Cerebellar nuclear complex (tissue), 1 donor: Measurements from ENCODE around the gene RNF2.
"Not testable (repeated sequence)": the region's sequence is repeated elsewhere in the genome, so short reads cannot be mapped to it uniquely, and the experiment has no call there.

Source experiments
- DNase-seq, 2 experiments: peaks; one replicate each; lab custom pipeline; 2025; lab: John Stamatoyannopoulos, UW

Gene RNF2

DNA sequence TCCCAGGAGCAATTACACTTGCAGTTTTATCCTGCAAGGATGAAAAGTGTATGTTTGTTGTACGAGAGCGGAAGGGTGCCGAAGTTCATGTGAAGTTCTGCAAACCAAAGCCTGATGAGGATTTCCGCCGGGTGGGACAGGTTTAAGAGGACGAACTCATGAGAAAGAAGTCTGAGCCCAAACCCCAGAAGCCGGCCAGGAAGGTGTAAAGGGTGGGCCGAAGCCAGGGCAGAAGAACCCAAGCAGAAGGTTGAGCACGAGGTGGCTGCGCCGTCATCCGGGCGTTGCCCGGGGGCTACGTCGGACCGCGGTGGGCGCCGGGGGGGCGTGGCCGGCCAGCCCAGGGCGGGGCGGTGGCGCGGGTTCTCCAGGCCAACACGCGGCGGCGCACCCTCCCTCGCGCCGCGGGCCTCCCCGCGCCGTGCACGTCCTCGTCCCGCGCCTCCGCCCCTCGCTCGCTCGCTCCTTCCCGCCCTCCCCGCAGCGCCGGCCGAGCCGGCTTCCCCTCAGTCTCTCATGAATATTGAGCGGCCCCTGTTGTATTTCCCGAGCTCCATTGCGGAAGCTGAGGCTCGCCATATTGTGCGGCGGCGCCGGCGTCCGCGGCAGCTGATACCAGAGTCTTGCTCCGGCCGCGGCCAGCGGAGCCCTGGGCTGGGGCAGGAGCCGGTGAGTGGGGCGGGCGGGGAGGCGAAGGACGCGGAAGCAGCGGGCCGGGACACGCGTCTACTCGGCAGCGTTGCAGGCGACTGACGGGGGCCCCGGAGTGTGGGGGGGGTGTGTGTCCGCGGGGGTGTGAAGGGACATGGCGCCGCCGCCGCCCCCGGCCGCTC, at the start of gene RNF2:
Gene RNF2 (plus strand): TSS at position 578 of the 833 bp plus-strand sequence. CDS start 41,996 bp downstream, outside the sequence.
- DNase-seq, result peak in 1 of 2 experiments; percentile 44

DNA sequence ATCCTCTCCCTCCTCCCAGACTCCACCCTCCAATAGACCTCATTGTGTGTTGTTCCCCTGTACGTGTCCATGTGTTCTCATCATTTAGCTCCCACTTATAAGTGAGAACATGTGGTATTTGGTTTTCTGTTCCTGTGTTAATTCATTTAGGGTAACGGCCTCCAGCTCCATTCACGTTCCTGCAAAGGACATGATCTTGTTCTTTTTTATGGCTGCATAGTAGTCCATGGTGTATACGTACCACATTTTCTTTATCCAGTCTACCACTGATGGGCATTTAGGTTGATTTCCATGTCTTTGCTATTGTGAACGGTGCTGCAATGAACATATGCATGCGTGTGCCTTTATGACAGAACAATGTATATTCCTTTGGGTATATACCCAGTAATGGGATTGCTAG, 45.4 kb upstream of the RNF2 start:
- DNase-seq, result not testable (repeated sequence)

DNA sequence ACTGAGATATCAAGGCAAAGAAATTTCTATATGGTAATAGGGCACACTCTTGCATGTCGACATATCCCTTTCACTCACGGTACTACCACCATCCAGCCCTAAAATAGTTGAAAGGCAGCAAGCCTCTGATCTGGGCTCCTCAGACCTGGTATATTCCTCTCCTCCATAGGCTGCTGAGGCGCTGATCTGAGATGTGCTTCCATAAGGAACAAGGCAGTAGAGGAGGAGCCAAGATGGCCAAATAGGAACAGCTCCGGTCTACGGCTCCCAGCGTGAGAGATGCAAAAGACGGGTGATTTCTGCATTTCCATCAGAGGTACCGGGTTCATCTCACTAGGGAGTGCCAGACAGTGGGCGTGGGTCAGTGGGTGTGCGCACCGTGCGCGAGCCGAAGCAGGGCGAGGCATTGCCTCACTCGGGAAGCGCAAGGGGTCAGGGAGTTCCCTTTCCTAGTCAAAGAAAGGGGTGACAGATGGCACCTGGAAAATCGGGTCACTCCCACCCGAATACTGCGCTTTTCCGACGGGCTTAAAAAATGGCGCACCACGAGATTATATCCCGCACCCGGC, 44.0 kb upstream of the RNF2 start:
- not testable (repeated sequence) for DNase-seq

DNA sequence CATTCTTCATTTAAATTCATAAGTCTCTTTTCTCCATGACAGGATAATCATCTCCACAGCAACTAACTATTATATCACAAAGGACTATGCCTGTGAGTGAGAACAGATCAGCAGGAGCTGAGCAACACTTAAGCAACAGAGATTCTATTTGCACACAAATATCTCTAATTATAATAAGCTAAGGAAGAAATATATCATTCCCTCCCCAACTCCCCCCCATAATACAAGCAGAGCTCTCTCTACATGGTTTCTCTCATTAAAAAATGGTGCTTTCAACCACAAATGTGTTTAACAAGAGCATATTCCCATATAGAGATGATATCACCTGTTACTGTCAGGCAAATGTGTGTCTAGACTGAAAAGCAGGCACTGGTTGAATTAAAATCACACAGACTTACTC, 36.5 kb upstream of the RNF2 start:
- no peak for DNase-seq

DNA sequence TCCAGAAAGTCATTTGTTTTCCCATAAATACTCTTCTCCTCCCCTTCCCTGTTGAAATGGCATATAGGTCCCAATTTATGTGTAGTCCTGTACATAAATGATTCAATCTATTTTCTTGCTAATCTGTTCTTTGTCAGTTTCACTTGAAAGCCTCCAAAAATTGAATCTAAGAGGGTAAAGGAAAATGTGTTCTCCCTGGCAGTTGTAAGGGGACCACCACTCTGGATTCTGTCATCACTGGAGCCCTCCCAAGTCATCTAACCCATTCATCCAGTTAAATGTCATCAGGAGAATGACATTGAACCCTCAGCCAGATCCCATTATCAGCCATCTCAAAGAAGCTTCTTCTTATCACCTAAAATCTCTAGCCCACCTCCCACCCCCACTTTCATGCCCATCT, 35.0 kb upstream of the RNF2 start:
- DNase-seq, result no peak

DNA sequence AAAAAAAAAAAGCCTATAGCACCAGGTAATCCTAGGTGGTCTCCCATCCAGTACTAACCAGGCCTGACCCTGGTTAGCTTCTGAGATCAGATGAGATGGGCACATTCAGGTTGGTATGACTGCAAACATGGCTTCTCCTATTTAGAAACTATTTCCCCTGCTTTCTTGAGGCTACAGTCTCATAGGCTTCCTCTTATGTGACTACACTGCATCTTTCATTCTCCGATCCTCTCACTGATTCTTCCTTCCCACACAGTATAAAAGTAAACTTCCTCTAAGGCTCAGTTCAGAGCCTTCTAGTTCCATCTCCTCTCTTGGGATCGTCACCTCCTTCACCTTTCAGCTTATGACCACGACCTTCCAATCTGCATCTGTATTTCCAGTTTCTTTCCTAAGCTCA, 30.4 kb upstream of the RNF2 start:
- DNase-seq, result no peak

DNA sequence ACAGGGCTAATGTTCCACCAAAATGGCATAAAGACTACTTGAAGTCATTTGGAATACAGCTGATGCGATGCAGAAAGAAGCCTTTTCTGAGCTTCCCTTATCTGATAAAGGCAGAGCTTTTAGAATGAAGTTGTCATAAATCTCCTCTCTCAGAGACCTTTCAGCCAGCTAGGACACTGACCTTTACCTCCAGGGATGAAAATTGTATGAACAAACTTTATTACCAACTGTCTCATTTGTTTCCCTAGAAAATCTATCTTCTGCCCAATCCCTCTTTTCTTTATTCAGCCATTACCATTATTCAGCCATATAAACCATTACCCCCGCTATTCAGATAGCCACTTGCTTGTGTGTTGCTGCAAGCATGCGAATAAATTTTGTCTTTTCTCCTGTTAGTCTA, 29.7 kb upstream of the RNF2 start:
- DNase-seq, result no peak

DNA sequence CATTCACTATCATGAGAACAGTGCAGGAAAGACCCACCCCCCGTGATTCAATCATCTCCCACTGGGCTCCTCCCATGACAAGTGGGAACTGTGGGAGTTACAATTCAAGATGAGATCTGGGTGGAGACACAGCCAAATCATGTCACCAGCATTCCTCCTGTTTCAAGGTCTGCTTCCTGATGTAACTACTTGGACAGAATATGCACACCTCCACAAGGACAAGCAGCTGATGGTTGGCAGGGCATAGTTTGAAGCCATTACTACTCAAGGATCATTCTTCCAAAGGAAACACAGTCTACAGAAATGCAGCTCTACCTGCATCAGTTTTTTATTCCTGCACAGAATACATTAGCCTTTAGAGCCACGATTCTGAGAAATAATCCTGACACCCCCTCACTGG, 28.5 kb upstream of the RNF2 start:
- no peak for DNase-seq

DNA sequence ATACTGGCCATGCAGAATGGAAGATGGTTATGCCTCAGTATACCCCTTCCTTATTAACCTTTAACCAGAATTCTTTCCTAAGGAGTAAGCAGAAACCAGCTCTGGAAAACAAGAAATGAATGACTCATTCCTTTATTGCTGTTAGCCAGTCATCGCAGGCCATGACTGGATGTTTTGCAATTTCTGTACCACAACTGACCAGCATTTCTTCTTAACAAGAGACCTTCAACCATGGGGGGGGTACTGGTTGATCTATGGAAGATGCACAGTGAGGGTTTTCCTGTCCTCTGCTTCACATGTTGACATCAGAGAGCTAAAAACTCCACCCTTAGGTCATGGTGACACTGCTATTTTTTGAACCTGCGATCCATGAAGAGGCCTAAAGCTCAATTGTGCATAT, 28.0 kb upstream of the RNF2 start:
- DNase-seq, result no peak

DNA sequence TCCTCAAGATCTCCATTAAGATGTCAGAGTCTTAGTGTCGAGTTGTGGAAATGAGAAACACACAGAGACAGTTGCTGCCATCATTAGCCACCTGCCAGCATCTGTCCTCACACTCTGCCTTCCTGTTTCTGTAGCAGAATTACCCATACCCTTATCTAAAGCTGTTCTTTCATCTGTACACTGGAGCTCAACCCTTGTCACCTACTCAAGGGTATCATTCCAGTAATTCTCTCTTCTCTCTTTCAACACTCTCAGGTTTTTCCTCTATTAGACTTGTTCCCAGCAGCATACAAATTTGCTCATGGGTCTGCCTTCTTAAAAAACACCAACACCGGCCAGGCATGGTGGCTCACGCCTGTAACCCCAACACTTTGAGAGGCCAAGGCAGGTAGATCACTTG, 27.4 kb upstream of the RNF2 start:
- DNase-seq, result no peak

DNA sequence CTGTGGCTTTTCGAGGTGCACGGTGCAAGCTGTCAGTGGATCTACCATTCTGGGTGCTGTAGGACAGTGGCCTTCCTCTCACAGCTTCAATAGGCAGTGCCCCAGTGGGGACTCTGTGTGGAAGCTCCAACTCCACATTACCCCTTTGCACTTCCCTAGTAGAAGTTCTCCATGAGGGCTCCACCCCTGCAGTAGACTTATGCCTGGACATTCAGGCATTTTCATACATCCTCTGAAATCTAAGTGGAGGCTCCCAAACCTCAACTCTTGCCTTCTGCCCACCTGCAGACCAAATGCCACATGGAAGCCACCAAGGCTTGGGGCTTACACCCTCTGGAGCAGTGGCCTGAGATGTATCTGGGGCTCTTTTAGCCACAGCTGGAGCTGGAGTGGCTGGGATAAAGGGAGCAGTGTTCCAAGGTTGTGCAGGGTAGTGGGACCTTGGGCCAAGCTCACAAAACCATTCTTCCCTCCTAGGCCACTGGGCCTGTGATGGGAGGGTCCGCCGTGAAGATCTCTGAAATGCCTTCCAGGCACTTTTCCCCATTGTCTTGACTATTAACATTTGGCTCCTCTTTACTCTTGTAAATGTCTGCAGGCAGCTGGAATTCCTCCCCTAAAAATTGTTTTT, 18.0 kb upstream of the RNF2 start:
- no peak for DNase-seq

DNA sequence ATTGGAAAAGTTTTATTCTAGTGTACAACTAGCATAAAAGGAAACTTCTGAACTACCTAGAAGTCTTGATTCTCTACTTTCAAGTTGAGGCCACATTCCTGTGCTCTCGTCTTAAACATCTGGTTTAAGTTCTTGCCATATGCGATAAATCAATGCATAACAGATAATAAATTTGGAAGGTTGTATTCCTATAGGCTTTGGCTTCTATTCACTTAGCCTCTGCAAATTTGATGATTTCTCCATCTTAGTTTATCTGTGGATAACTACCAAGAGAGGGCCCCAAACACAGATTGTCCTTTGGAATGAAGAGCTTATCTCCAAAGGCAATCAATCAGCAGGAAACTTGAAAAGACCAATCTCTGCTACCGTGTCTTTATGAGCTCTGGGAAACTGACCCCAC, 11.7 kb upstream of the RNF2 start:
- DNase-seq, result no peak

DNA sequence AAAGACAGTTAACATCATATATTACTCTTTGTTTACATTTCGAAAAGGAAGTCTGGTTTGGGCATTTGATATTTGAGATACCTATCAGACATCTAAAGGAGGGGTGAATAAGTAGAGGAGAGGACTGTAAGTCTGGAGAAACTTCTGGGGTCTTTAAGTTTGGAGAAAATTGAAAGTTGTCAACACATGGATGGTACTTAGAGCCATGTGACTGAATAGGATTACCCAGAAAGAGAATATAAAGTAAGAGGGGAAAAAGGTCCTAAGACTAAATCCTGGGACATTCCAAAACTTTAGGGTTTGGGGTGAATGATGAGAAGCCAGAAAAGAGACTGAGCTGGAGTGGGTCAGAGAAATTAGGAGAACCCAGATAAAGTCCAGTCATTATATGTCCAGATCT, 10.1 kb upstream of the RNF2 start:
- DNase-seq, result no peak

DNA sequence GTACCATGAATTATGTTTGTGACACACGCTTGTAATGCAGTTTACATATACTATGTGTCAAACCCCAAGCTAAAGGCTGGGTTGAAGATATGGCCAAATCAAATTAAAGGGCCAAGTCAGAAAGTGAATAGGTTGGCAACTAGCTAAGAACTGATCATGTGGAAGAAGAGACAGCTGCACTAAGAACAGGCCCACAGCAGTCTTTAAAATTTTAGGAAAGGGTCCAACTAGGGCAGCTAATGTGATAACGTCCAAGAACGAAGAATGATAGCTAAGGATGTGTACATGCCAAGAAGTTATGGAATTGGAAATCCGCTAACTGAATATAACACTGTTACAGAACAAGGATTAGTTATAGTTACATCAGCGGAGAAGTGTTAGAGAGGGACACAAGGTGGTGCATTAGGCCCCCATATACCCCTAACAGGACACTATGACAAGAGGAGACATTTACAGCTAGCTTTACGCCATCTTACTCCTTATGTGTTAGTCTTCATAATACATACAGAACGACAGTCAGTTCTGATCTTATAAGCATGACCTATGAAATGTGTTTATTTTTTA, 6.5 kb upstream of the RNF2 start:
- no peak for DNase-seq

DNA sequence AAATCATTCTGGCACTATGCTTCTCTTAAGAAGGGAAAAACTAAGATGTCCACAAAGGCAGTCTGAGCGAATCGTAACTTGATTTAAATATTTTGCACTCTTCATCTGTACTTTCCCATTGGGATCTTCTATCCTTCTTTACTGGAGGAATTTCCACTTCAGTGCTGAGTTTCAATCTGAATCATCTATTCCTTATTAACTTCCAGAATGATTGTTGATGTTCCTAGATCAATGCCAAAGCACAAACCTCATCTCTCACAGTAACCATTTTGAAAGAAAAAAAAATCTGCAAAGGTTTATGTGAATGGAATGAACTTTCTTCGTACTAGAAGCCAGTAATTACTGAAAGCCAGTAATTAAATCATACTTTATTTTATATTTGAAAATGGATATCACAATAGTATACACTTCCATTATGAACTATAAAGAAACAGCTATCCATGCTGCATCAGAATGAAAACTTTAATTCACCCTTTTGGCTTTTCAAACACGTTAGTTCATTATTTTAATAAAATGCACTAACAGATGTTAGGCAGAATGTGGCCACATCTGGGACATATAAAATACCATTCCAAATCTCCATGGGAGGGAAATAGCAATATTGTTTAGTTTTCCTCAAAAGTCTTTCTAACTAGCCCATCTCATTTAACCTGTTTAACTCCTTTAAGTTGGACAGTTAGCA, 5.5 kb upstream of the RNF2 start:
- DNase-seq, result no peak

DNA sequence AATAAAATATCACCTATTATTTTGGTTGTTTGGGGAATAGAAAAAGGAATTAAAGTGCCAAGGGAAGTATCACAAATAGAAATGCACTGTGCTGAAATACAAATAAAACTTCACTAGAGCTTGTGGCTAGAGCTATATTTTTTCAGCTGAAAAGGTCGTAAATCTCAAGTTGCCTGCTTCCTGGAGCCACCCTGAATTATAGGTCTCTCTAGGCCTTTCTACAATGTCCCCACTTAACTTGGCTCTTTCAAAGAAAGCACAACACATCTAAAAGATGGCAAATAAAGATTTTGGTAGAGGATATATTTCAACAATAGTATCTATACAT, 5.0 kb upstream of the RNF2 start:
- DNase-seq, result no peak

DNA sequence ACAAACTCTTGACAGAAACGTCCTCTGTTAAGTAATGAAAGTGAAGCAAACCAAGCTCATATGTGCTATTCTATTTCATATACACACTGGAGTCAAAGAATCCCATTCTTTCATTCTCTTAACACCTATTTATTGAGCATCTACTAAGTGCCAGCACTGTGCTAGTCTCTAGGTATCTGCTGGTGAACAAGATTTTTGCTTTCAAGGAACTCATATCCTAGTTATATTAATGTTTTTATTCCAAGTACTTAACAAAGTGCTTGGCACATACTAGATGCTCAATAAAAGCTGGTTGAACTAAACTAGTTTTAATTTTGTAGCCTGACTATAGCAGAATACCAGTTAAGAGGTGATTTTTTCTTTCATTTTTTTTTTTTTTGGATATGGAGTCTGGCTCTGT, 3.6 kb upstream of the RNF2 start:
- DNase-seq, result no peak

DNA sequence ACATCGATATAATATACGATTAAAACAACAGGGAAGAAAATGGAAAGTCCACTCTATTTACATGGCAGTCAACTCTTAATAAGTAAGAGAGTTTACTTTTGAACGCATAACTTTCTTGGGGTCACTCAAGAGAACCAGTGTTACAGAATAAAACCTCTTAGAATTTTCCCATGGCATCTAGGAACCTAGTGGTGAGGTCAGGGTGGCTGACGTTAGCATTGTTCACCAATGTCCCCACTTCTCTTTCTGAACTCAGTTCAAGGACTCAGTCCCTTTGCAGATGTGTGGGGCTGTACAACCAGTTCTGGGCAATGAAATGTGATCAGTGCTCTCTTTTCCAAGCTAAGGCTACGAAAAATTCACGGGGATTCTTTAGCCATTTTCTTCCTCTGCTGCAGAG, 2.6 kb upstream of the RNF2 start:
- DNase-seq, result no peak

DNA sequence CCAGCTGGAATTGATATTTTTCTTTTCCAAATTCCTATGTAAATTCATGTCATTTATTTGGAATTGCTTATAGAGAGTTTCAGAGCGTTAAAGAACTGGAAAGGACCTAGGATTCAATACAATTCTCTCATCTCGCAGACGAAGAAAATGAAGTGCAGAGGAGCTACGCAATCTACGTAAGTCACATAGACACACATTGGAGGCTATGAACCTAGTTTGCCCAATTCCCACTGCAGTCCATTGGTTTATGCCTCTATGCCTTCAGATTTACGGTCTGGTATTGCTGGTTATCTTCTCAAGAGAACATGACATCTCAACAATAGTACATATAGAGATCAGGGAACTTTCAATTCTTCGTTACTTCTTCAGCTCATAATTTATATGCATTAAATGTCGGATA, 971 bp upstream of the RNF2 start:
- no peak for DNase-seq

DNA sequence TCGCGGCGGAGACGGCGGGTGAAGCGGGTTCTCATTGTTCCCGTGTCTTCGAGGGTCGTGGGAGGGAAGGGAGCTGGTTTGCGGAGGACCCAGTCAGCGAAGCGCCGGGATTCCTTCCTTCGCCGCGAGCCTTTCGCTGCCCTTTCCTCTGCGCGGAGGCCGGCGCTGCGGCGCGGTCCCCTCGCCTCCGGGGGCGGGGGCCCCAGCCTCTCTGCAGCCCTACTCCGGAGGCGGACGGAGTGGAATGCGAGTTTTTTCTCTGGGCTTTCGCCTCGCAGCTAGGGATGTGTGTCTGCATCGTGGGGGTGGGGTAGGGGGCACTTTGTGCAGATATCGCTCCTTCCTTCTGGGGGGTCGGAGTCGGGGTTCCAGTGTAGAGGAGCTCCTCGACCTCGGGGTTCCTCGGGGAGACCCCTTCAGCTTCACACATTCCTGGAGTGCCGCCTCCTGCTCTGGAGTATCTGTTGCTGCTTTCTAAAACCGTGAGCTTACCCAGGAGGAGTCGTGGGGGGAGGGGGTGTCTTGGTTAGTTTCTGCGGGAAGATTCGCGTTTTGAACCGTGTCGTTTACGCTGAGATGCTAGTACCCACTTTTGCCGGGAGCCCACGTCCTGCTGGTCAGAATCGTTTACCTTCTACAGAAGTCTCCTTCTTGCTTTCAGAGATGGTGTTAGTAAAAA, 595 bp downstream of the RNF2 start:
- DNase-seq, result no peak

DNA sequence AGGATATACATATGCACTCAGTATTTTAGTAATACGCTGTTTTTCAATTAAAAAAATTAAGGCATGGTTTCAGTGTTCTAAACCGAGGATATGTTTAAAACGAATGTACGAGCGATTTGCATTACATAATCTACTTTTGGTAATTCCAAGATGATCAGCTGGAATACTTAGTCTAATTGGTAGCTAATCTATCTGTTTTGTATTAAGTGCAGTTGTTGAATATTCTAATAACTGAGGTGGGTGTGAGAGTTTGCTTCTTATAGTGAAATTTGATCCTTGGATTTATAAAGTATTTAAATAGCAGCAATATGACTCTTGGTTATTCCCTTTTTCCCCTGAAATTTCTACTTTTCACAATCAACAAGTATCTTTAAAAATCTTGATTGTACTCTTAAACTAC, 1.3 kb downstream of the RNF2 start:
- DNase-seq, result no peak

DNA sequence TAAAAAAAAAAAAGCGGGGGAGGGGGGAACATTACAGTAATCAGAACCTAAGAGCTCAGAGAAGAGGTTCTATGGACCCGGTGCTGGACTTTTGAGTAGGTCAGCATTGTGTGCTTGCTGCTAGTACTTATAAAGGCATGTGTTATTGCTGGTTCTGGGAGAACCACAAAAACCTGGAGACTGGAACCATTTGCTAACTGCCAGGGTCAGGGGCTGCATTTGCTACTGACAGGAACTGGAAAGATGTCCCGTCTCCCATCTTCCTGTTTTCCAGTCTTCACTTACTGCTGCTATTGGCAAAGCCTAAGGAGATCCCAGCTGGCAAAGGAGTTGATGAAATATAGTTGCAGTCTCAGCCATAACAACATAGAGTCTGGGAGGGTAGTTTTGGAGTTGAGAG, 4.3 kb downstream of the RNF2 start:
- DNase-seq, result no peak
